HG03442 (cell line): Measurements from ENCODE around the gene CYP27B1.

Source experiments
- ATAC-seq: cut with Tn5 transposase; IDR thresholded peaks from one replicate; pipeline ENCODE4 v1.9.1; 2021; ENCODE audit warnings: mild to moderate bottlenecking, moderate library complexity; ENCODE audit not compliant: unreplicated experiment

The CYP27B1 gene

DNA sequence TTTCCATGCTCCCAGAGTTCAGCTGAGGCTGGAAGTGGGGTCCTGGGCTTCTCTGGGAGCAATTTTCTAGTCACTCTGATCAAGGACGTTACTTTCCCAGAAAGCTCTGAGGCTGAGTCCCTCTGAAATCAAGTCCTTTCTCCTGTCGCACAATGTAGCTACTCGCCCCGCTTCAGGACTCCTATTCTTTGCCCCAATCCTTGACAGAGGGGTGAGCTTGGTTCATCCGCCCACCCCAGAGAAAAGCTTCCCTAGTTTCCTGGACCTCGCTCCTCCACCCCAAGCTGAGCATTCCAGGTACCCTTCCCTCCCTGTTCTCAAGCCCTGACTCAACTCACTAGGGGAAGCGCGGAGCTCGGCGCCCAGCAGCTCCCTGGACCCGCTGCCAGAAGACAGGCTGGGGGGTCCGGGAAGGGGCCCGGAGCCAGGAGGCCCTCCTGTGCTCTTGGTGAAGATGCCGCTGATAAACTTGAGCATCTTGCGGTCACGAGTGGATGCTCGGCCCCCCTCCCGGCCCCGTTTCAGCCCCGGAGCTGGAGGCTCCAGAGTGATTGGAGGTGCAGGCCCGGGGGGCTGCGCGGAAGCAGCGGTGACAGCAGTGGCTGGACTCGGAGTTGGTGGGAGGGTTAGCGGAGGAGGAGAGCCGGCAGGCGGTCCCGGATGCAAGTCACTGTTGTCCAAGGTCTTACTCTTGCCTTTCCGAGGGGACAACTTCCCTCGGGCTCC, 30.0 kb downstream of the CYP27B1 start:
- ATAC-seq, result no peak

DNA sequence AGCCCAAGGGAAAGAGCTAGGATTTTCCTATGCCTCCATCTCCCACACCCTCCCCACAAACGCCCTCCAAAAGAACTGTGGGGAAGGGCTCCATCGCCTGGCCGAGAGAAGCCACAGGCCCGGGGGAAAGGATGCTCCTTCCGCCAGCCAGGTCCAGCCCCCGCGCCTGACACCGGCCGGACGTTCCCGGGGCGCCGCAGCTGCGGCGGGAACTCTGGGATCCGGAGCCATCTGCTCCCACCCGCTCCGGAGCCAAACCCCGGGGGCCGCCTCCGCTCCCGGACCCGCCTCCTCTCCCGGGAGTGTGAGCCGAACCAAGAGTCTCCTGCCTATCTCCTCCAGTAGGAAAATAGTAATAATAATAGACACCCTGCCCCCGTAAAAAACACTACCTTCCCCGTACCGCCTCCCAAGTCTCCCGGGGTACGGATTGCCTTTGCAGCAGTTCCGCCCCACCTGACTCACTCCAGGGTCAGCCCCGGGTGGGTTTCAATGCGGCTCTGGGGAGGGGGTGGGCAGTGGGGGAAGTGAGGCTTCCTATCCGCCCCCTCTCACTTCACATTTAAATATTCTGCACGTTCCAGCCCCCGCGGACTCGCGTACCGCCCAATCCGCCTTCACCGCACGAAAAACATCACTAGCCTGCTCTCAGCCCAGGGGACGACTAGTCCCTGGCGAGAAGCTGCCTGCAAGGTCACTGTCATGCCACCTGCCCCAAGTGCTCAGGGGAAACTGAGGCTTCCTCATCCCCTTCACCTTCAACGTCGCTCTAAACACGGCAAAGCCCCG, 30.7 kb downstream of the CYP27B1 start:
- no peak for ATAC-seq

DNA sequence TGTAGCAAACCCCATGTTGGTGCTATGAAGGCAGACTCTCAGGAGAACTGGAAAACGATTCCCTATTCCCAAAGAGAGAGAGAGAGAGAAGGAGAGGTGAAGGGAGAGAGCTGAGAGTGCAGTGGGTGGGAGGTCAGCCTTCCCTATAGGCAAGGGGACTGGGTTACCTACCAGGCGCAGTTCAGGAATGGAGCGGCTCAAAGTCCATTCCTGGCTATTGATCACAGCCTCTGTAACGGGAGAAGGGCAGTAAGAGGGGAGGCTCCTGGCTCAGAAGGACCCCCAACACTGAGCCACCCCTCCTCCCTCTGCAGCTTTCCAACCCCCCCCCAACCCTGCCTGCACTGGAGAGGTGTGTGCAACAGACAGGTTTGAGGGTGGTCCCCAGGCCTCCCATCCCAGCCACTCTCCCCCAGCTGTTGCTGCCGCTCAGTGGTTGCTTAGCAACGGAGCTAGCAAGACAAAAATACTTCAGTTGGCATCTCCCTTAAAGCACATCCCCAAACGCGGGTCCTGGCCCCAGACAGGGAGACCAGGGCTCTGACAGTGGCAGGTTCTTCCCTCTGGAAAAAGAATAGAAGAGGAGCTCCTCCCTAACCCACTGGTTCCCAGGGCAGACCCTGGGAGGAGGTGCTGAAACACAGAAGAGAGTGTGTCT, 31.6 kb downstream of the CYP27B1 start:
- ATAC-seq, result no peak

DNA sequence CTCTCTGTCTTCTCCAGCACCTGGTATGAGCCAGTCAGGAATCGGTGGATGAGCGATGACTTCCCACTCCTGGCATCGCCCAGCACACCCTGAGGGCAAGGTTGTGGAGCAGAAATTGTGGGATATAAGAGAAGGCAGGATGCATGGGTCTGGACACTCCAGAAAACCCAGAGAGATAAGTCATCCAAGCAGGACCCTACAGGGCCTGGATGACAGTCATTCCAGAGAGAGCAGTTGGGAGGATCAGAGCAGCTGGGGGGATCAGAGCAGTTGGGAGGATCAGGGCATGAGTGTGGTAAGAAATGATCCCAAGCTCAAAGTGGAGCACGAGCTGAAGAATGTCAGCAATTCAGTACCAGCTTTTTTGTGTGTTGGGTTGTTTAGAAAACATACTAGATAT, 32.3 kb downstream of the CYP27B1 start:
- no peak for ATAC-seq

DNA sequence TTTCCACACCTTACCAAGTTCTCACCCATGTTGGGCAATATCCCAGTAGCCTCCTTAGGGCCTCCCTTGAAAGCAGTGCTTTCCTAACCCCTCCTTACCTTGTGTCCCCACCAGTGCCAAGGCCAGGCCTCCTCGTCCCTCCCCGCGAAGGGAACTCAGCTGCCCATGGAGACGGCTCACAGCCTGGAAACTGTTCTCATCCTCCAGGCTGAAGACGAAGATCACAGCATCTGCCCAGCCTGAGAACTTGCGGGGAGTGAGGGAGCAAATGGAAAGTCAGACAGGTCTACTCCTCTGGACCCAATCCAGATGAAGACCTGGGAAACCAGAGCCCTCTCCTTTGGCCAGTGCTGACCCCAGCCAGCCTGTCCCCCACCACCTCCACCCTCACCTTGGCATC, 33.0 kb downstream of the CYP27B1 start:
- no peak for ATAC-seq

DNA sequence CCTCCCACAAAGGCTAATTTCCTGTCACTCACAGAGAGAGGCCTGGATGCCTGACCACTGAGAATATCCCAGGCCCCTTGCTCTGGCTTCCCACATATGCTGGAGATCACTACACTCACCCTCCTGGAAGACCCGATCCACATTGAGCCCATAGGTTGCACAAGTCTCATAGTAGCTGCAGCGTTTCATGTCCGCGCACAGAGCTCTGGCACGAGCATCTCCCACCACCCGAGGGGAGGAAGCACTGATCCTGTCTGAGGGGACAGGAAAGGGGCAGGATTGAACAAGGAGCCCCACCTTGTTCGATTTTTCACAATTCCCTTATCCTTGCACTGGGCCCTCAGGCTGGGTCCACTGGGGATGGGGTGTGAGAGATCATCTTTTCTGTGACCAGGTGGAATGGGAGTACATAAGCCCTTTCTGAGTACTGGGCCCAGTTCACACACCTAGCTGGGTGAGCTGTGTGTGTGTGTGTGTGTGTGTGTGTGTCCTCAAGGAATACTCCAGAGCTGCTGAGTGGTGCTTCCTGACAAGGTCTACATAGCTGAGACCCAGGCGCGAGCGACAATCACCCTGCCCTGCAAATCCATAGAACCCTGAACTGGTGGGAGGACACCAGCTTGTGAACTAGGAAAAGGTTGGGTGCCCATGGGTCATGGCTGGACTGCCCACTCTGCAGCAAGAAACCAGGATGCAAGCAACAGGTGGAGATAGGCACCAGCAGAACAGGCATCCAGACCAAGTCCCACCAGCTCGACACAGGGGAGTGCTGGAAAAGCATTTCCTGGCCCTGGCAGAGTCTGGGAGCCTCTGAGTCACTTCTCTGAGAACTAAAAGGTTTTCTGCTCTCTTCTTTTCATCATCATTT, 33.9 kb downstream of the CYP27B1 start:
- ATAC-seq, result no peak

DNA sequence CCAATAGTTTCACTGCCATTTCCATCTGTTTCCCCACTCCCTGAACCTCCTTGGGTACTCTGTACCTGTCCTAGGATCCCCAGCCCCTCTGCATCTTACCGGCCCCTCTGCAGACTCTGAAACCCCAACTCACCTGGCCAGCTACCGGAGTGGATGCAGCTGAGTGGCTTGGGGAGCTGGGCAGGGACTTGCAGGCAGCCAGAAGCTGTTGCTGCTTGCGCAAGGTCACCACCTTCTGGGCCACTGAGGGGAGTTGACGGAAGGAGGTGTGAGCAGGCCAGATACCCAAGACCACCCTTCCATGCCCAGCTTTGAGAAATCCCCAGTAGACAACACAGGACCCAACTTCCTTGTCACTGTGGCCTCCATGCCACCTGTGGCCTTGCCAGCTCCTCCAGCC, 34.6 kb downstream of the CYP27B1 start:
- ATAC-seq, result no peak

DNA sequence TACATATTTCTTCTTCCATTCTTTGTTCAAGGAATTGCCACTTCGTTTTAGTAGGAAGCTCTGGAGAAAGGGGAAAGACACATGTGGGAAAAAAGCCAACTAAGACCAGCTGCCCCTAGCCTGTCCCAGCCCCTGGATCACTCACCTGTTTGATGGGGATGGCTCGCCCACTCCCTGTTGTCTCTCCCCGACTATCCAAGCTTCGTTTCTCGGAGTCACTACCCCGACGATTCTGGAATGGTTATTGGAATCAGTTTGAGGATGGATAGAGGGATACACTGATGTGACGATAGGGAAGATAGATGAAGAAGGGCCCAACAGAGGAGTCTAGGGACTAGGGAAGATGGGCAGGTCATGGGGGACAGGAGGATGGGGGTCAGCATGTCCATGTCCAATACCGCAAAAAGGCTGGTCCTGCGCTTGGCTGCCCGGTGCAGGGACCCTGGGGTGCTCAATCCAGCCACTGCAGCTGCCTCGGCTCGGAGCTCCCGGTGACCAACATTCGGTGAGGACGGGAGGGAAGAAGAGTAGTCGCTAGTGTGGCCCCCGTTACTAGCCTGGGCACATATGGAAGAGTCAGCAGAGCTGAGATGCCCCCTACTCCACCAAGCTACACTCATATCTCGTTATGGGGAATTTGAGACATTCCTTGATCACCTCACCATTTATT, 35.3 kb downstream of the CYP27B1 start:
- no peak for ATAC-seq

DNA sequence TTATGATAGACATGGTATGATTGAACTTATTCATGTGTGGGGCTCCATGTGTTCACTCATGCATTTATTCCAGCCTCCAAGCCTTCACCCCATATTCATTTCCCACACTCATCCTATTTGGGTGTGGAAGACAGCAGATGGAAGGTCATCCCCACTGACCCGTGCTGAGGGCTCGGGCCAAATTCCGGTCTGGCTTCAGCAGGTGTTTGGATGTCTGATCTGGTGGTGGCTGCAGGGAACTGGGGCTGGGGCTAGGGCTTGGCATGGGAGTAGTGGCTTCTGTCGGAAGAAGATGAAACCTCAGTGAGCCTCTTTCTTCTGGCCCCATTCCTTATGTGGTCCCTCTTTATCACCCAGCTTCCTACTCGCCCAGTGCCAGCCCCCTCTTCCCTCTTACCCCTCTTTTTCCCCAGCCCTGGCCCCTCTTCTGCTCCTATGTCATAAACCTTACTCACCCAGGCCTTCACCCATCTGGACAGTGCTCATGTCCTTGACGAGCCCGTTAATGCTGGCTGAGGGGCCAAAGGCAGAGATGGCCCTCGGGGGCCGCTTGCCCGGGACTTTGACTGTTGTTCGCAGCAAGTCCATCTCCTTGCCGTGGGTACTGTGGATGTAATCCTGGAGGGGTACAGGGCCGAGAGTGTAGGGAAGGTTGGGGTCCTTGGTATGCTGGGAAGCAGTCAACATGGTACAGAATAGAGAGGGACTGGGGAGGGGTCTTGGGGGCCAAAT, 36.4 kb downstream of the CYP27B1 start:
- ATAC-seq, result no peak

DNA sequence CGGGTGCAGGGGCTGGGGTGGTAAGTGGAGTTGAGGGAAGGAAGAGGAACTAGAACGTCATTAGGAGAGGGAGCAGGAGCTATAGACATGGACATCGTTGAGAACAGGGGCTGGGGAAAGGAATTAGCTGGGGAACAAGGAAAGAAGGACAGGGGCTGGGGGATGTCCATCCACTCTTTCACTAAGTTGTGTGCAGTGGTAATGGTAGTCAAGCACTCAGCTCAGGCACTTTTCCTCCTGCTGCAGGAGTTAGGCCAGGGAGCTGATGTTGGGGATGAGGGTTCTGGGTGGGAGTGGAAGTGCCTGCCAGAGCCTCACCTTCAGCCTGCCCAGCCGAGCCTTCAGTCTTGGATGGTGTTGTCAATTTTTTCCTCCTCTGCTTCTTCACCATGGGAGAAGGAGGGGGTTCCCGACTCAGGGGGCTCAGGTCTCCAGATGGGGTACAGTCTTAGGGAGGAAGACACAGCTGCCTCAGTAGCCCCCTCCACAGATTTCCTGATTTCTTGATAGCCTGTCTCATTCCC, 37.5 kb downstream of the CYP27B1 start:
- ATAC-seq, result no peak

DNA sequence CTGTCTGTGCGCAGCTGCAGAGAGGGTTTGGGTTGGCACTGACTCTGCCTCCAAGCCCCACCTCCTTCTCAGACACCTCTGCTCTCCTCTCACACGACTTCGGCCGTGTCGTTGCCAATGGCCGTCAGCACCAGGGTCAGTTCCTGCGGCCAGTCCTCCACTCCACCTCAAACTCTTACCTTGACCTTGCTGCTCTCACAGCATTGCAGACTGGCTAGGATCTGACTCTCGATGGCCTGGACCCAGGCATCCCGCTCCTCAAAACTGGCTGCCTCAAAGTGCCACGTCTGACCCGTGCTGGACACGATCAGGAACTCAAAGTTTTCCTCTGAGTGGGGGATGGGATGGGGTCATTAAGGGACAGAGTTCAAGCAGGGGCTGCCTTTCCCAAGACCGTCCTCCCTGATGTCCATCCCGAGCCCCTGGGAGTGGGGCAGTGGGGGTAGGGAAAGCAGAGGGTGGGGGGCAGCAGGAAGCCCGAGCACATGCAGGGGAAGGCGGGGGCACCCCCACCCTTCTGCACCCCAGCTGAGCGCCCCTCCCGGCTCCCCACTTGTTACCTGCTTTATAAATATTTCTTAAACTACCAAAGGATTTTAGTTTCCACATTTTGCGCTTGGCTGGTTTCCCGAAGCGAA, 39.0 kb downstream of the CYP27B1 start:
- no peak for ATAC-seq

DNA sequence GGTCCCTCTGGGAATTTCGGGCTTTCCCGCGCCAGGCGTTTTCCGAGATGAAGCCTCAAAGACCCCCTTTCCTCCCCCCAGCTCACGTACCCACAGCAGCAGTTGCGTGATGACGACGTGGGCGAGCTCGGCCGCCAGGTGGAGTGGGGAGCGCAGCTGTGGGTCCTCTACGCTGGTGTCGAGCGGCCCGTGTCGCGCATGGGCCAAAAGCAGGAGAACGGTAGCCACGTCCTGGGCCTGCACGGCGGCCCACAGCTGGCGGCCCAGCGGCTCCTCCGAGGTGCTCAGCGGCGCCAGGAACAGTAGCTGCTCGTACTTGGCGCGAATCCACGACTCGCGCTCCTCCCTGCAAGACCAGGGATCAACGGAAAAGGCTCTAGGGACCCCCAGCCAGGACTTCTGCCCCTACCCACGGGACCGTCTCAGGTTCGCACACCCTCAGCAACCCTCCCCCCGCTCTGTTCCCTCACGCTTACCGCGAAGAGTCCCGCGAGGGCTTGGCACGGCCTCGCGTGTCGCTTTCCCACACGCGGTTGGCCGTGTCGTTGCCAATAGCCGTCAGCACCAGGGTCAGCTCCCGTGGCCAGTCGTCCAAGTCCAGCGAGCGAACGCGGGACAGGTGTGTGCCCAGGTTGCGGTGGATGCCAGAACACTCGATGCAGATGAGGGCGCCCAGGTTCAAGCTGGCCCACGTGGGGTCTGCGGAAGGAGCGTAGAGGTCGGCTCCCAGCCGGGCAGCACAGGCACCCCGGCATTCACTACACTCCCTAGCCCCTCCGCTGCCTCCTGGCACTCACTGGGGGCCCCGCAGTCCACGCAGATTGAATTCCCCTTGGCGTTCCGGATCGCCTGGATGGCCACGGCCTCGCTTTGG, 39.8 kb downstream of the CYP27B1 start:
- no peak for ATAC-seq

DNA sequence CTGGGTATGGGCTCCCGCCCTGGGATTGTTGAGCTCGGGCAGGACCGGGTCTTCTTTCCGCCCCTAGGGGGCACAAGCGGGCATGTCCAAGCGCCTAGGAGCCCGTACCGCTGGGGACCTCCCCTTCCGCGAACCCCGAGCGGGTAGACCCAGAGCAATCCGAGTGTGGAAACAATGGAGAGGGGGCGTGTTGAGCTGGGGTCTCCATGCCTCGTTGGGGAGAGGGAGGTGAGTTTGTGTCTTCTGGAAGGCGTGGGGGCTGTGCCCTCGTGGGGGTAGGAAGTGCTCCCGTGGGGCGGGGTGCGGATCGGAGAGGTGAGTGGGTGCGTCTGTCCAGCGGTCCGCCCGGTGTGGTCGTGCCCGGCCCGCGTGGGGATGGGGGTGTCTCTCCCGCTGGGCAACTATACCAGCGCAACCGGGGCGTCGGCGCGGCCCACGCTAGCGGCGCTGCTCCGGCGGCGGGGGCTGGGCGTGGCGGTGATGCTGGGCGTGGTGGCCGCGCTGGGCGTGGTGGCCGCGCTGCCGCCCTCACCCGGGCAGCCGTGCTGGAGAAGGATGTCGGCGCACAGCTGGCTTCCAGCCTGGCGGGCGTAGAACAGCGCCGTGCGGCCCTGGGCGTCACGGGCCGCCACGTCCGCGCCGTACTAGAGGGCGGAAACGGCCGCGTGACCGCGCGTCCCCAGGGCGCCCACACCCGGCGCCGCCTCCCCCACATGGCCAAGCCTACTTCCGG, 40.6 kb downstream of the CYP27B1 start:
- ATAC-seq, result no peak

DNA sequence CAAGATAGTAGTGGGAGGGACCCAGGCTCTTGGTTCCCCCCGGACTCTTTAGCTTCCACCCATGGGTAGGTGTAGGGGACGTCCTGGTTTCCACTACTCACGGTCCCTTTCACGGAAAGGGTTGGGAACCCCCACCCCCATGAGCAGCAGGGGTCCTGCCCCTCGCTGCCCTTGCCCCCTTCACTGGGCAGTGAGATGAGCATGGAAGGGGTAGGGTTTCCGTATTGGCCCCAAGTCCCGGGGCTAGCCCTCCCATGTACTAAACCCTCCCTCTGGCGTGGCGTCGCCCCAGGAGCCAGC, 41.1 kb downstream of the CYP27B1 start:
- ATAC-seq, result no peak

DNA sequence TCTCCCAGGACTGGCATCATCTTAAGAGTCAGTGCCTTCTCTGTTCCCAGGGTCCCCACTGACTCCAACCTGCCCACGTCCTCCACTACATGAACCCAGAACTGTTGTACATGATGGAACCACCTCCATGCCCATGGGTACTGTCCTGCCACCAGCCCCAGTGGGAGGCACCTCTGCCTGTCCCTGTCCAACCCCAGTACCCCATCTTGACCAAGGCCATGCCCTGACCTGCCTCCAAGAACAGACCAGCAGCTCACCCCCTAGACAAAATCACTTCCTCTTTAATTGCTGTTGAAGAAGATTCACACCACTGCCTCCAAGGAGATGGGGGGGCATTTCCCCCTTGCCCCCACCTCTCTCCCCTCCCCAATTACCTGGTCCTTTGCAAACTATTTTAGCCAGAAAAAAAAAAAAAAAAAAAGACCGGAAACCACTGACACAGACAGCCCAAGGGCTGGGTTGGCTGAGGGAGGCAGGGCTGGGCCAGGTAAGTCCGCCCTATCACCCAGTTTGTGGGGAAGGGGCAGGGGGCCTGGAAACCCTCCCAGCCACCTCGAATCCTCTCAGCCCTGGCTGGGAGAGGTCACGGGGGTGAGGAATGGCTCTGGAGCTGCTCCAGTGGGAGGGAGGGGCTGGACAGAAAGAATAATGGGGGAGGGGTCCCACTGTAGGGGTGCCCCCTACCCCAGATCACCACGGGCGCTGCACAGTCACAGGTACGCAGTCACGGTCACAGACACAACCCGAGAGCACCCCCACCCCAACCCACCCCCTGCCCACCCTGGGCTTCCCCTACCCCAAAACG, 41.7 kb downstream of the CYP27B1 start:
- ATAC-seq, result no peak

DNA sequence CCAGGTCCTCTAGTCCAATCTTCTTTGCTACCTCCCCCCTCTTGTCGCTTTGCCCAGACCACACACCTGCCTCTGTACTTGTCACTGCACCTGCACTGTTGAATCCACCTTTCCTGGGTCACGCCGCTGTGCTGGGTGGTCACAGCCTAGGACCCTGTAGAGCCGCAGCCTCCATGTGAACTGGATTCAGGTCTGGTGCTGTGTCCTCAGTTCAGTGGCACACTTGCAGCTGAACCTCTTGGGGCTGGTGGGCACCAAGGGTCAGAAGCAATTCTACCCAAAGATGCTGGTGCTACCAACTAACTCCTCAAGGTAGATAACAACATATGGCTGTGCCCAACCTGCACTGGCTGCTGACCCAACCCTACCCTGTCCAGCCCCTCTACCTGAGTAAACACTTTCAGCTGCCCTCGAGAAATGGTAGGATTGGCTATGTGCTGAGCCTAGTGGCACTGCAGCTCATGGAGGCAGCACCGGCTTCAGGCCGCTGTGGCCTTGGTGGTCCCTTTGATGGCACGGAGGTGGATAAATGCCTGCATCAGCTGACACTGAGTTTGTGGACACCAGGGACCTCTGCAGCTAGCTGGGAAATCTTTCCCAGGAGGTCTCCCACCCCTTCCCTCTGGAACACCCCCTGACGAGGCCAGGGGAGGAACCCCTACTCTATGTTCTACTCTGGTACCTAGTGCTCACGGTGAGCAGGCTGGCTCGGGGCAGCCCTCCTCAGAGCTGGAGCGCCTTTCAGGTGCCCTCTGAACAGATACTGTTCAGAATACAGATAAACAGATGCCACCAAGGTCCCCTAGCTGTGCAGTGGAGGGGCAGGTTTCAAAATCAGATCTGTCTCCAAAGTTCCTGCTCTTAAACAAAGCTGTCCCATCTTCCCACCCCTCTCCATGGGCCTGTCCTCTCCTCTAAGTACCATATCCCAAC, 42.6 kb downstream of the CYP27B1 start:
- no peak for ATAC-seq
